ENCODE data around the gene MYH11.

GRCh38 chr16:15833541-15833940 lies 23.3 kb downstream of the MYH11 start:
- TF ChIP-seq CTCF (IDR thresholded peaks at IDR 0.05; ENCODE audit: poor library complexity, severe bottlenecking): no peak
- TF ChIP-seq EP300 (conservative IDR thresholded peaks at IDR 0.05; ENCODE audit: poor library complexity, severe bottlenecking): no peak

Data from neural cell (in vitro differentiated cells).